BLaER1 treated with 17β-estradiol and CSF1 and Interleukin-3, amounts not matched to agents 10 nM and 100 nM (cell line): ENCODE data around the gene SELENOT.

ENCODE experiments used
- H3K27ac ChIP-seq, 11 experiments: shearing (Covaris generic); formaldehyde crosslinking; 2 replicates each; pipeline ENCODE4 v1.8.1; 2022
- H3K27me3 ChIP-seq, 11 experiments: shearing (Covaris generic); formaldehyde crosslinking; 2 replicates each; pipeline ENCODE4 v1.8.1; 2022
- H3K36me3 ChIP-seq, 11 experiments: shearing (Covaris generic); formaldehyde crosslinking; 2 replicates each; pipeline ENCODE4 v1.8.1; 2022
- H3K4me1 ChIP-seq, 10 experiments: shearing (Covaris generic); formaldehyde crosslinking; 2 replicates each; pipeline ENCODE4 v1.8.1; 2022
- H3K4me2 ChIP-seq, 11 experiments: shearing (Covaris generic); formaldehyde crosslinking; 2 replicates each; pipeline ENCODE4 v1.8.1; 2022
- H3K4me3 ChIP-seq, 10 experiments: shearing (Covaris generic); formaldehyde crosslinking; 2 replicates each; pipeline ENCODE4 v1.8.1; 2022
- H3K9ac ChIP-seq, 11 experiments: shearing (Covaris generic); formaldehyde crosslinking; 2 replicates each; pipeline ENCODE4 v1.8.1; 2022
- H3K9me3 ChIP-seq, 11 experiments: shearing (Covaris generic); formaldehyde crosslinking; replicated peaks in 1 of 11; 2 replicates each; pipeline ENCODE4 v1.8.1; 2022
- H4K20me1 ChIP-seq, 11 experiments: shearing (Covaris generic); formaldehyde crosslinking; 2 replicates each; pipeline ENCODE4 v1.8.1; 2022
- Cebpa-rat ChIP-seq, 11 experiments: shearing (Covaris generic); IDR thresholded peaks; 2 replicates each; pipeline ENCODE4 v1.8.1; 2022

SELENOT gene

GRCh38 chr3:150662410-150663200, 59.5 kb downstream of the SELENOT start:
- Histone ChIP-seq H3K36me3 (no peaks in the 10 kb centered on the region), H3K9ac (no peak overlapping the region), H3K27ac (peak overlapping the region in 3 of 11 experiments; percentile 9 to 46 (median 36); a peak in 5 of 22 replicates), H3K9me3 (no peaks in the 10 kb centered on the region), H4K20me1 (no peaks in the 10 kb centered on the region), H3K4me3 (no peak overlapping the region), H3K27me3 (no peaks in the 10 kb centered on the region), H3K4me2 (peak overlapping the region in 8 of 11 experiments; percentile 36 to 73 (median 46); a peak in 15 of 22 replicates), H3K4me1 (peaks cover 0 to 41% (median 18%) of the 10 kb centered on the region in 10 experiments; a peak in 15 of 20 replicates)
- no peak for TF ChIP-seq Cebpa-rat (IDR thresholded peaks at IDR 0.05)

- Histone ChIP-seq H3K27me3 (no peaks in the 10 kb centered on the region), H3K4me2 (peak overlapping the region in 1 of 11 experiments; percentile 73; a peak in 1 of 22 replicates), H3K36me3 (no peaks in the 10 kb centered on the region), H3K9me3 (no peaks in the 10 kb centered on the region), H3K27ac (peak overlapping the region in 1 of 11 experiments; percentile 36; a peak in 1 of 22 replicates), H4K20me1 (no peaks in the 10 kb centered on the region), H3K9ac (no peak overlapping the region), H3K4me3 (no peak overlapping the region), H3K4me1 (peaks cover 0 to 40% (median 18%) of the 10 kb centered on the region in 10 experiments; a peak in 15 of 20 replicates)
- TF ChIP-seq Cebpa-rat (IDR thresholded peaks at IDR 0.05): no peak
These were observed 60.3 kb downstream of the SELENOT start for GRCh38 chr3:150663461-150663860.

GRCh38 chr3:150666167-150666566, 63.0 kb downstream of the SELENOT start:
- no peak overlapping the region for H3K4me3 ChIP-seq
- no peak overlapping the region for H3K9ac ChIP-seq
- no peaks in the 10 kb centered on the region for H4K20me1 ChIP-seq
- no peak for TF ChIP-seq Cebpa-rat (IDR thresholded peaks at IDR 0.05)
- H3K27me3 ChIP-seq: no peaks in the 10 kb centered on the region
- H3K9me3 ChIP-seq: no peaks in the 10 kb centered on the region
- no peaks in the 10 kb centered on the region for H3K36me3 ChIP-seq
- peaks cover 0 to 31% (median 18%) of the 10 kb centered on the region in 10 experiments; a peak in 15 of 20 replicates for H3K4me1 ChIP-seq
- peak overlapping the region in 5 of 11 experiments; percentile 1 to 40 (median 16); a peak in 6 of 22 replicates for H3K4me2 ChIP-seq
- H3K27ac ChIP-seq: no peak overlapping the region

- H3K4me1 ChIP-seq: peaks cover 0 to 7% (median 0%) of the 10 kb centered on the region in 10 experiments; a peak in 4 of 20 replicates
- TF ChIP-seq Cebpa-rat (IDR thresholded peaks at IDR 0.05): no peak
- no peaks in the 10 kb centered on the region for H4K20me1 ChIP-seq
- no peaks in the 10 kb centered on the region for H3K36me3 ChIP-seq
- H3K27ac ChIP-seq: no peak overlapping the region
- H3K4me3 ChIP-seq: no peak overlapping the region
- no peak overlapping the region for H3K9ac ChIP-seq
- peaks cover 16 to 38% (median 29%) of the 10 kb centered on the region in 11 experiments for H3K9me3 ChIP-seq
- H3K27me3 ChIP-seq: no peaks in the 10 kb centered on the region
- H3K4me2 ChIP-seq: no peak overlapping the region
These were observed 70.8 kb downstream of the SELENOT start for GRCh38 chr3:150673966-150674365.

GRCh38 chr3:150675587-150675986, 72.5 kb downstream of the SELENOT start:
- TF ChIP-seq Cebpa-rat (IDR thresholded peaks at IDR 0.05): no peak
- no peaks in the 10 kb centered on the region for H3K27me3 ChIP-seq
- no peak overlapping the region for H3K27ac ChIP-seq
- no peaks in the 10 kb centered on the region for H3K36me3 ChIP-seq
- peaks cover 2 to 13% (median 6%) of the 10 kb centered on the region in 10 experiments for H3K4me1 ChIP-seq
- H3K9ac ChIP-seq: no peak overlapping the region
- no peak overlapping the region for H3K4me3 ChIP-seq
- H4K20me1 ChIP-seq: no peaks in the 10 kb centered on the region
- H3K4me2 ChIP-seq: no peak overlapping the region
- peaks cover 16 to 51% (median 38%) of the 10 kb centered on the region in 11 experiments for H3K9me3 ChIP-seq
